Duodenal mucosa (tissue), 2 donors: ENCODE measurements around the gene OTUD3.

Experiments used
- H3K27ac ChIP-seq: one replicate; pipeline ENCODE4 v1.7.0; 2013; ENCODE audit warnings: low read depth, low read length
- H3K27me3 ChIP-seq, 2 donors: one replicate each; pipeline ENCODE4 v1.7.0; 2013; ENCODE audit warnings: low read length in 2 of 2, control low read depth in 1 of 2; ENCODE audit not compliant: insufficient read depth in 2 of 2, control insufficient read depth in 1 of 2
- H3K36me3 ChIP-seq, 2 donors: one replicate each; pipeline ENCODE4 v1.7.0; 2013; ENCODE audit warnings: low read length in 2 of 2, control low read depth in 1 of 2; ENCODE audit not compliant: insufficient read depth in 2 of 2, control insufficient read depth in 1 of 2
- H3K4me1 ChIP-seq, 2 donors: one replicate each; pipeline ENCODE4 v1.7.0; 2013; ENCODE audit warnings: low read length in 2 of 2, control low read depth in 1 of 2; ENCODE audit not compliant: insufficient read depth in 2 of 2, control insufficient read depth in 1 of 2
- H3K4me3 ChIP-seq, 2 donors: one replicate each; pipeline ENCODE4 v1.7.0; 2013; ENCODE audit warnings: low read length in 2 of 2, low read depth in 1 of 2
- H3K9ac ChIP-seq, 2 donors: one replicate each; pipeline ENCODE4 v1.7.0; 2013; ENCODE audit warnings: low read length in 2 of 2, low read depth in 1 of 2
- H3K9me3 ChIP-seq, 2 donors: one replicate each; pipeline ENCODE4 v1.7.0; 2013; ENCODE audit warnings: low read length in 2 of 2, control low read depth in 1 of 2; ENCODE audit not compliant: control insufficient read depth in 1 of 2

Gene OTUD3

DNA sequence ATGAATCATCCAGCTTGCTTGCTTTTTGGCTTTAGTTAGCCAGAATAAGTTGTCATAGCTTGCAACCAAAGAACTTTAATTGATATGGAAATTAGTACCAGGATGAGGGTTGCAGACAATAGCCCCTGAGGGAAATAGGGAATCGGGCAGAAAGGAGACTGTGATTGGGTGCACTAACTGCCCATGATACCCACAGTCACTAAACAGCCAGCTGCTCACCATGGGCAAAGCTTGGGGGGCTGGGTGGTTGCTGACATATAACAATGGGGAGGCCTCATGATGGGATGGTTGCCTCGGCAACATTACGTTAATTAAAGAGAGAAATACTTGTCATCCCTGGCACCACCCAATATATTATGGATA lies 59.0 kb downstream of the OTUD3 start:
- H3K9ac ChIP-seq: no peak overlapping the region
- peaks cover 0 to 4% of the 10 kb centered on the region in 2 donors for H3K27me3 ChIP-seq
- no peak overlapping the region for H3K27ac ChIP-seq
- no peak overlapping the region for H3K4me3 ChIP-seq
- no peaks in the 10 kb centered on the region for H3K9me3 ChIP-seq
- H3K4me1 ChIP-seq: no peaks in the 10 kb centered on the region
- no peaks in the 10 kb centered on the region for H3K36me3 ChIP-seq

DNA sequence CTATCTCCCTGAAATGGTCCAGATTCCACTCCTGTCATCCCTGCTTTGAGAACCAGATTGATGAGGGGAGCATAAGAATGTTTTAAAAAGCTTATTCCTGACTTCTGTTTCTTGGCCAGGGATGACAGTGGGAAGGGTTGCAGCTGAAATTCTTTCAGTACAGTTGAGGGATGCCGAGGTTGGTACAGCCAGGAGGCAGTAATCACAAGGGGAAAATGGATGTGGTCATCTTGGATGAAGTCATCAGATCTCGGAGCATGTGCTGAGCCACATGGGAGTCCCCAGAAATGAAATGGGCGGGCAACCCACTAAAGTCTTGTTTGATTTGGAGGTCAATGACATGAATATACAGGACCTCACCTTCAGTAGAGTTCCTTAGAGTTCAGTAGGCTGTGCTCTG lies 59.9 kb downstream of the OTUD3 start:
- peaks cover 0 to 4% of the 10 kb centered on the region in 2 donors for H3K27me3 ChIP-seq
- H3K9ac ChIP-seq: no peak overlapping the region
- H3K4me1 ChIP-seq: no peaks in the 10 kb centered on the region
- no peaks in the 10 kb centered on the region for H3K36me3 ChIP-seq
- H3K27ac ChIP-seq: no peak overlapping the region
- H3K4me3 ChIP-seq: no peak overlapping the region
- no peaks in the 10 kb centered on the region for H3K9me3 ChIP-seq

GRCh38 chr1:19942657-19943056 lies 60.5 kb downstream of the OTUD3 start:
- Histone ChIP-seq H3K4me1 (no peaks in the 10 kb centered on the region), H3K9me3 (no peaks in the 10 kb centered on the region), H3K27ac (no peak overlapping the region), H3K36me3 (no peaks in the 10 kb centered on the region), H3K27me3 (peaks cover 0 to 4% of the 10 kb centered on the region in 2 donors), H3K4me3 (no peak overlapping the region), H3K9ac (no peak overlapping the region)

DNA sequence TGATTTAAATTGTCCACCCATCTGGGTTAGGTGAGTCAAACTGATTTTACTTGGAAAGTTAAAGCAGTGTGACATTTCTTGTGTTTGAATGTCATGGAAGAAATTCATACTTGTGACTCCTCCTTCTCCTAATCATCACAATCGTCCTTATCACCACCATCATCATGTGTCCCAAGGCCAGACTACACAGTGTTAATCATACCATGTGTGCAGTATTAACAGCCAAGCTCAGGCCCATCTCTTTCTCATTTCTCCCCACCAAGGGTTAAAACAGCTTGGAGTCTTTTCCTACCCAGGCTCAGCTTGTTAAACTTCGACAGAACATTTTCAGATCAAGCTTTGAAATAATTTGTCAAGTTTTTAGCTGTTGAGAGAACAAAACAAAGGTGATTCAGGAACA lies 63.7 kb downstream of the OTUD3 start:
- Histone ChIP-seq H3K4me1 (no peaks in the 10 kb centered on the region), H3K9ac (no peak overlapping the region), H3K4me3 (no peak overlapping the region), H3K9me3 (no peaks in the 10 kb centered on the region), H3K27ac (no peak overlapping the region), H3K36me3 (no peaks in the 10 kb centered on the region), H3K27me3 (peaks cover 3 to 4% of the 10 kb centered on the region in 2 donors)

DNA sequence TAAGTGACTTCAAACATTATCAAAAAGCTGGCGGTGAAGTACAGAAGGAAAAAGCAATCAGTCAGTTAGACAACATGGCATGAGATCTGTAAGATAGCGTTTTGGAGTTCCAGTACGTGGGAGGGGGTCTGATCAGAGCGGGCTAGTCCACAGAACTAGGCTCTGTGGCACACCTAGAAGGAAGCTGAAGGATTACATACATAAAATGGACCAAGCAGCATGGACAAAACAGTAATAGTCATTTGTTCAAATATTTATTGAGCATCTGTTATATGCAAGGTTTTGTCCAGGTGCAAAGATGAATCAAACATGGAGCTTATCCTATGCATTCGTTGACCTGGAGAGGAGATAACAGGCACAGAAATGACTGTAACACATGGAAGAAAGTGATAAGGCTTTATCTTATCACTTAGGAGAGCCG lies 64.1 kb downstream of the OTUD3 start:
- H3K4me3 ChIP-seq: no peak overlapping the region
- peaks cover 3 to 4% of the 10 kb centered on the region in 2 donors for H3K27me3 ChIP-seq
- H3K9ac ChIP-seq: no peak overlapping the region
- no peaks in the 10 kb centered on the region for H3K4me1 ChIP-seq
- H3K9me3 ChIP-seq: no peaks in the 10 kb centered on the region
- H3K36me3 ChIP-seq: no peaks in the 10 kb centered on the region
- H3K27ac ChIP-seq: no peak overlapping the region

- no peaks in the 10 kb centered on the region for H3K4me1 ChIP-seq
- H3K4me3 ChIP-seq: no peak overlapping the region
- H3K9ac ChIP-seq: no peak overlapping the region
- H3K27ac ChIP-seq: no peak overlapping the region
- H3K36me3 ChIP-seq: no peaks in the 10 kb centered on the region
- no peaks in the 10 kb centered on the region for H3K9me3 ChIP-seq
- peaks cover 3 to 4% of the 10 kb centered on the region in 2 donors for H3K27me3 ChIP-seq
Measured at GRCh38 chr1:19946971-19947370, 64.8 kb downstream of the OTUD3 start.

GRCh38 chr1:19949016-19949415 lies 66.8 kb downstream of the OTUD3 start:
- no peak overlapping the region for H3K27ac ChIP-seq
- no peak overlapping the region for H3K9ac ChIP-seq
- no peaks in the 10 kb centered on the region for H3K36me3 ChIP-seq
- peaks cover 3 to 4% of the 10 kb centered on the region in 2 donors for H3K27me3 ChIP-seq
- H3K4me3 ChIP-seq: no peak overlapping the region
- H3K9me3 ChIP-seq: peaks cover 0 to 3% of the 10 kb centered on the region in 2 donors
- no peaks in the 10 kb centered on the region for H3K4me1 ChIP-seq

- H3K4me1 ChIP-seq: no peaks in the 10 kb centered on the region
- H3K27me3 ChIP-seq: peaks cover 0 to under 1% of the 10 kb centered on the region in 2 donors
- no peaks in the 10 kb centered on the region for H3K36me3 ChIP-seq
- H3K27ac ChIP-seq: no peak overlapping the region
- H3K9me3 ChIP-seq: peaks cover 0 to 3% of the 10 kb centered on the region in 2 donors
- H3K9ac ChIP-seq: no peak overlapping the region
- H3K4me3 ChIP-seq: no peak overlapping the region
Measured at GRCh38 chr1:19954059-19954458, 71.9 kb downstream of the OTUD3 start.

- Histone ChIP-seq H3K9me3 (peaks cover 0 to 3% of the 10 kb centered on the region in 2 donors), H3K27me3 (no peaks in the 10 kb centered on the region), H3K4me1 (no peaks in the 10 kb centered on the region), H3K9ac (no peak overlapping the region), H3K36me3 (no peaks in the 10 kb centered on the region), H3K27ac (no peak overlapping the region), H3K4me3 (no peak overlapping the region)
Measured at GRCh38 chr1:19955534-19956170, 73.5 kb downstream of the OTUD3 start.

GRCh38 chr1:19957779-19958178 lies 75.6 kb downstream of the OTUD3 start:
- Histone ChIP-seq H3K27me3 (no peaks in the 10 kb centered on the region), H3K9ac (no peak overlapping the region), H3K4me1 (no peaks in the 10 kb centered on the region), H3K9me3 (peaks cover 0 to 3% of the 10 kb centered on the region in 2 donors), H3K36me3 (no peaks in the 10 kb centered on the region), H3K4me3 (no peak overlapping the region), H3K27ac (no peak overlapping the region)

DNA sequence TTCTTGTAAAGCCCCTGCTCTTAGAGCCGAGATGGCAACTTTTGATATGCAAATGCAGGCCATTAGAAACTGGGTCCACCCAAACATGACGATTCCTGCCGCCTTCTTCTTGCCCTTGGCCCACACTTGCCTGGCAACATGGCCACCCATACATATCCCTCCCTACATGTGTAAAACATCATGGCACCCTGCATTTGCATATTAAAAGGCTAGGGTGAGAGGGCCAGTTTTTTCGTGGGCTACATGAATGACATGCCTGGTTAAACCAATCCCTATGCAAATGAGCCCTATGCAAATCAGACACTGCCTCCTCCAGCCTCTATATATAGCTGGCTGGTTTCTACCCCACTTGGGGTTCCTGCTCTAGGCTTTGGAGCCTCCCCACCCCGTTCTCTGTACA lies 78.4 kb downstream of the OTUD3 start:
- no peaks in the 10 kb centered on the region for H3K4me1 ChIP-seq
- no peak overlapping the region for H3K4me3 ChIP-seq
- H3K9ac ChIP-seq: no peak overlapping the region
- H3K9me3 ChIP-seq: no peaks in the 10 kb centered on the region
- no peaks in the 10 kb centered on the region for H3K27me3 ChIP-seq
- H3K36me3 ChIP-seq: no peaks in the 10 kb centered on the region
- H3K27ac ChIP-seq: no peak overlapping the region
